ENCODE data around the gene HYAL1. TPM values are rescaled to one million over a fixed set of nuclear protein-coding genes. Genes with fewer than 3 reads are reported as not detected.

Gene HYAL1, protein sequence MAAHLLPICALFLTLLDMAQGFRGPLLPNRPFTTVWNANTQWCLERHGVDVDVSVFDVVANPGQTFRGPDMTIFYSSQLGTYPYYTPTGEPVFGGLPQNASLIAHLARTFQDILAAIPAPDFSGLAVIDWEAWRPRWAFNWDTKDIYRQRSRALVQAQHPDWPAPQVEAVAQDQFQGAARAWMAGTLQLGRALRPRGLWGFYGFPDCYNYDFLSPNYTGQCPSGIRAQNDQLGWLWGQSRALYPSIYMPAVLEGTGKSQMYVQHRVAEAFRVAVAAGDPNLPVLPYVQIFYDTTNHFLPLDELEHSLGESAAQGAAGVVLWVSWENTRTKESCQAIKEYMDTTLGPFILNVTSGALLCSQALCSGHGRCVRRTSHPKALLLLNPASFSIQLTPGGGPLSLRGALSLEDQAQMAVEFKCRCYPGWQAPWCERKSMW
- polyA plus RNA-seq (2011; rRNA removed) (1.1 and 1.6 TPM in 2 replicates), polyA plus RNA-seq (2017; fragmentation: RNase III; extraction: RNeasy Plus Mini Kit Qiagen cat#74134 plus additional on column Dnase treatment) (0.42 to 0.62 TPM (median 0.54 TPM) in 3 replicates), polyA minus RNA-seq (2011; rRNA and poly(A)+ RNA removed) (1.4 and 3.8 TPM in 2 replicates)
- 1.2 and 1.4 TPM in 2 replicates for polyA plus RNA-seq (2012; cell fraction: cytosol; rRNA removed)
- polyA plus RNA-seq (2012; cell fraction: nucleus; rRNA removed), result 1.7 and 2.5 TPM in 2 replicates

GRCh38 chr3:50303013-50303815 lies at the start of gene HYAL1:
Gene HYAL1, minus strand, starts transcription at chr3:50303574. Its CDS starts 618 bp downstream, at chr3:50302956.
- H3K4me2 ChIP-seq, result peak within 1 kb of the TSS; percentile 19; the same call in 1 of the 3 replicates
- no peak within 1 kb of the TSS for H3K4me3 ChIP-seq
- ChIA-PET POLR2A (no interaction called here), CTCF (interaction anchor here (2.0 to 2.7 kb wide), 2 partner anchors 16 to 21 kb away, joined by 7 to 14 read pairs; no protein-coding TSS in a partner anchor)
- FAIRE-seq (no peak), ATAC-seq (peak in 1 of 2 experiments; percentile 15; a peak in 2 of 6 replicates), DNase-seq (ENCODE audit: low read depth in 1 of 2, low spot score in 1 of 2) (peak in 1 of 2 experiments; percentile 50)
- 41% methylated on average over 6 of the region's 14 CpGs for WGBS (ENCODE audit: missing lambda C conversion rate)
- no peaks in the 10 kb centered on the region for H3K9me3 ChIP-seq
- peaks cover 23% of the 10 kb centered on the region for H3K4me1 ChIP-seq
- H3K27ac ChIP-seq, result peak within 1 kb of the TSS in 1 of 2 experiments; percentile 69; a peak in 3 of 6 replicates
- TF ChIP-seq NFE2L2 (conservative IDR thresholded peaks at IDR 0.05; ENCODE audit: low read length), result no peak
- no peak for TF ChIP-seq RFX5 (IDR thresholded peaks at IDR 0.05)
- peak in 1 of 2 experiments; percentile 25; a peak in 2 of 5 replicates for TF ChIP-seq RAD21 (conservative IDR thresholded peaks at IDR 0.05 in 1 of 2, IDR thresholded peaks at IDR 0.05 in 1 of 2)

- ChIA-PET POLR2A (no interaction called here), CTCF (interaction anchor here (0.6 to 1.7 kb wide), 7 partner anchors 12 to 1557 kb away, joined by 3 to 5 read pairs (median 4); partner anchors contain the start of gene TUSC2)
- no peak overlapping the region for H3K27ac ChIP-seq
- no peak overlapping the region for H3K4me3 ChIP-seq
- H3K4me1 ChIP-seq, result peaks cover 40% of the 10 kb centered on the region
- DNase-seq (ENCODE audit: low read depth in 1 of 2, low spot score in 1 of 2), result peak; percentile 47 to 56
- H3K9me3 ChIP-seq, result no peaks in the 10 kb centered on the region
- 0% methylated on average over 2 of the region's 2 CpGs for WGBS (ENCODE audit: missing lambda C conversion rate)
- no peak overlapping the region for H3K4me2 ChIP-seq
- no peak for FAIRE-seq
- no peak; a peak in 1 of 6 replicates for ATAC-seq
- TF ChIP-seq TP53 (CRISPR knock-in tag; IDR thresholded peaks at IDR 0.05), result no peak
- TF ChIP-seq, protein P1, sequence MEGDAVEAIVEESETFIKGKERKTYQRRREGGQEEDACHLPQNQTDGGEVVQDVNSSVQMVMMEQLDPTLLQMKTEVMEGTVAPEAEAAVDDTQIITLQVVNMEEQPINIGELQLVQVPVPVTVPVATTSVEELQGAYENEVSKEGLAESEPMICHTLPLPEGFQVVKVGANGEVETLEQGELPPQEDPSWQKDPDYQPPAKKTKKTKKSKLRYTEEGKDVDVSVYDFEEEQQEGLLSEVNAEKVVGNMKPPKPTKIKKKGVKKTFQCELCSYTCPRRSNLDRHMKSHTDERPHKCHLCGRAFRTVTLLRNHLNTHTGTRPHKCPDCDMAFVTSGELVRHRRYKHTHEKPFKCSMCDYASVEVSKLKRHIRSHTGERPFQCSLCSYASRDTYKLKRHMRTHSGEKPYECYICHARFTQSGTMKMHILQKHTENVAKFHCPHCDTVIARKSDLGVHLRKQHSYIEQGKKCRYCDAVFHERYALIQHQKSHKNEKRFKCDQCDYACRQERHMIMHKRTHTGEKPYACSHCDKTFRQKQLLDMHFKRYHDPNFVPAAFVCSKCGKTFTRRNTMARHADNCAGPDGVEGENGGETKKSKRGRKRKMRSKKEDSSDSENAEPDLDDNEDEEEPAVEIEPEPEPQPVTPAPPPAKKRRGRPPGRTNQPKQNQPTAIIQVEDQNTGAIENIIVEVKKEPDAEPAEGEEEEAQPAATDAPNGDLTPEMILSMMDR (IDR thresholded peaks at IDR 0.05), result 0 out of 3 replicates have a peak, but pooled peaks have one; percentile 9
Measured at GRCh38 chr3:50352781-50353180, 49.4 kb upstream of the HYAL1 start.

DNA sequence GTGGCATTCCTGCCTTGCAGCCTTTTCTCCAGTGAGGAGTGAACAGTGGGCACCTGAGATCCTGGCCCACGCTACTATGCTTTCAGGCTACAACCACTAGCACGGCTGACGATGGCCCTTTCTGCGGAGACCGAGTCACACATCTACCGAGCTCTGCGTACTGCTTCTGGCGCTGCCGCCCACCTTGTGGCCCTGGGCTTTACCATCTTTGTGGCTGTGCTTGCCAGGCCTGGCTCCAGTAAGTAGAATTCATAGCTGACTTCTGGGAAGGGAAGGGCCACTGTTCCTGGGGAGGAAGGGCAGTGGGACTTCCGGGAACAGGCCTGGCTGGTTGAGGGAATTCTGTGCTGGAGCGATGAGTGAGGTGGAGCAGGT lies 47.9 kb upstream of the HYAL1 start:
- DNase-seq (ENCODE audit: low read depth in 1 of 2, low spot score in 1 of 2), result no peak
- Histone ChIP-seq H3K27ac (peak overlapping the region; percentile 97 to 100), H3K4me2 (peak overlapping the region; percentile 99), H3K9me3 (no peaks in the 10 kb centered on the region), H3K4me3 (peak overlapping the region; percentile 76), H3K4me1 (peaks cover 30% of the 10 kb centered on the region)
- POLR2A ChIA-PET, result interaction anchor here (0.6 to 1.6 kb wide), 3 partner anchors 8 to 23 kb away, joined by 5 to 13 read pairs (median 10); partner anchors contain the start of genes TMEM115 and TUSC2
- TF ChIP-seq REST (IDR thresholded peaks at IDR 0.05) (0 out of 2 replicates have a peak, but pooled peaks have one; percentile 3), GATA3 (IDR thresholded peaks at IDR 0.05; ENCODE audit: borderline replicate concordance) (no peak)
- 62% methylated on average over 10 of the region's 11 CpGs for WGBS (ENCODE audit: missing lambda C conversion rate)
- no peak for FAIRE-seq
- ATAC-seq, result no peak; a peak in 1 of 6 replicates
- CTCF ChIA-PET, result interaction anchor here (1.3 to 5.3 kb wide), 4 partner anchors 191 to 263 kb away, joined by 3 to 32 read pairs (median 4); no protein-coding TSS in a partner anchor
